ENCODE results near the gene DDX51. TPM values are rescaled to one million over a fixed set of nuclear protein-coding genes. Genes with fewer than 3 reads are reported as not detected.
A peak's percentile ranks its signal among the peaks of the same experiment; 100 is the strongest.

Gene DDX51
- total and polyA plus RNA-seq, 2 of the 4 experiments (the other 2 are of a cell fraction) = 3.8 to 14.5 TPM

GRCh38 chr12:132140918-132141841, 2.9 kb downstream of the DDX51 start (continued):
- no peak for TF ChIP-seq RAD21 (IDR thresholded peaks at IDR 0.05; ENCODE audit: low read length)

DNA sequence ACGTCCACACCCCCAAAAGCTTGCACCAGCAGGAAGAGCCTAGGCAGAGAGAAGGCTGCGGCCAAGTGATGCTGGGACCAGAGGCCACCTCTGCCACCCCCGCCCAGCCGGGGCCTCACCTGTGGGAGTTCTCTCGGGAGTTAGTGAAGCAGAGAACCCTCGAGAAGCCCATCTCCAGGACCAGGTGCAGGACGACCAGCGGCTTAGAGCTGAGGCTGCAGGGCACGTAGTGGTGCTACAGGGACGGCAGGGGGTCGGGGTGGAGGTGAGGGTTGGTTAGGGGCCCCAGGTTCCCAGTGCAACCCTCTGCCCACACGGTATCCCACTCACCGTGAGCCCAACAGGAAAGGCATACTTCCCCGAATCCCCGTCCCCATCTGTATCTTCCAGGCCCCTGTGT, 3.6 kb downstream of the DDX51 start:
- Histone ChIP-seq H3K79me1 (ENCODE audit: low read depth in 1 of 2, low read length in 2 of 2) (peaks cover 5 to 26% of the 10 kb centered on the region in 2 experiments), H3K36me3 (ENCODE audit: control insufficient read depth, insufficient read depth, low read length) (peaks cover 44% of the 10 kb centered on the region), H3K27ac (ENCODE audit: insufficient read depth, low read length) (no peak overlapping the region), H2AFZ (replicated peaks; ENCODE audit: low read length, poor library complexity) (no peak overlapping the region), H2AK9ac (replicated peaks; ENCODE audit: low read depth, low read length, poor library complexity) (peak overlapping the region; percentile 12), H2BK20ac (ENCODE audit: low read depth, low read length) (no peak overlapping the region), H2BK120ac (ENCODE audit: low read depth, low read length) (no peak overlapping the region), H3K27me3 (ENCODE audit: control insufficient read depth, insufficient read depth, low read length) (no peaks in the 10 kb centered on the region), H3K14ac (replicated peaks; ENCODE audit: low read depth, low read length) (no peak overlapping the region), H3K4me2 (ENCODE audit: low read depth, low read length) (no peak overlapping the region), H3K9me3 (ENCODE audit: control insufficient read depth, insufficient read depth, low read length) (no peaks in the 10 kb centered on the region), H3K4me1 (ENCODE audit: control insufficient read depth, insufficient read depth, low read length) (peaks cover 8% of the 10 kb centered on the region), H2BK15ac (ENCODE audit: low read depth, low read length) (no peak overlapping the region), H4K5ac (ENCODE audit: low read depth, low read length) (no peak overlapping the region), H2BK5ac (ENCODE audit: low read depth, low read length, poor library complexity, severe bottlenecking) (no peak overlapping the region), H3K4ac (ENCODE audit: low read depth, low read length) (no peak overlapping the region), H3K23ac (ENCODE audit: low read depth, low read length) (no peak overlapping the region), H3K4me3 (ENCODE audit: insufficient read depth, low read depth, low read length) (no peak overlapping the region), H2AK5ac (ENCODE audit: low read depth, low read length) (no peak overlapping the region), H3K56ac (ENCODE audit: extremely low read depth, insufficient read depth, low read length) (no peak overlapping the region), H4K8ac (ENCODE audit: low read depth in 2 of 2, low read length in 2 of 2) (no peak overlapping the region), H3K18ac (ENCODE audit: low read depth, low read length) (no peak overlapping the region), H3K9me1 (ENCODE audit: insufficient read depth, low read length) (0 out of 2 replicates have a peak, but pooled peaks cover 3% of the 10 kb centered on the region), H3K9ac (ENCODE audit: low read depth, low read length) (no peak overlapping the region), H4K20me1 (ENCODE audit: insufficient read depth, low read length) (peaks cover 5% of the 10 kb centered on the region; the same call in 1 of the 2 replicates), H4K91ac (ENCODE audit: insufficient read depth, low read depth, low read length) (no peak overlapping the region)
- CTCF ChIA-PET = no interaction called here
- no peak for ATAC-seq (ENCODE audit: low read depth)
- in situ Hi-C loops (cut with MboI; ENCODE audit: low sequenced_read_pairs) = no loop called here
- dilution Hi-C loops (cut with HindIII; ENCODE audit: low sequenced_read_pairs, unreplicated experiment) = no loop called here
- 79% methylated on average over 8 of the region's 15 CpGs; no CpG with 5 or more reads in 1 of the 2 experiments for WGBS, 2 experiments (ENCODE audit: extremely low coverage in 2 of 2, insufficient read length in 1 of 2)
- POLR2A ChIA-PET (ENCODE audit: unreplicated experiment) = no interaction called here
- intact Hi-C loops (cut with micrococcal nuclease) = no loop called here
- BruUV-seq (replicated peaks) = no TSS peak
- DNase-seq = no peak
- TF ChIP-seq MAFK (IDR thresholded peaks at IDR 0.05; ENCODE audit: low read depth, low read length) (no peak), CEBPB (IDR thresholded peaks at IDR 0.05; ENCODE audit: low read depth, low read length) (no peak), SMC3 (IDR thresholded peaks at IDR 0.05; ENCODE audit: low read depth, low read length) (no peak), ELK1 (IDR thresholded peaks at IDR 0.05; ENCODE audit: borderline replicate concordance, low read depth, low read length) (no peak), RAD21 (IDR thresholded peaks at IDR 0.05; ENCODE audit: low read length) (no peak), RFX5 (IDR thresholded peaks at IDR 0.05; ENCODE audit: low read depth, low read length) (no peak), FOS (IDR thresholded peaks at IDR 0.05; ENCODE audit: low read depth, low read length) (no peak), MAZ (IDR thresholded peaks at IDR 0.05; ENCODE audit: borderline replicate concordance, low read depth, low read length) (no peak), MXI1 (IDR thresholded peaks at IDR 0.05; ENCODE audit: borderline replicate concordance, low read depth, low read length) (no peak), RCOR1 (IDR thresholded peaks at IDR 0.05; ENCODE audit: insufficient replicate concordance, low read length) (no peak), CHD1 (IDR thresholded peaks at IDR 0.05; ENCODE audit: low read depth, low read length) (no peak), BHLHE40 (IDR thresholded peaks at IDR 0.05; ENCODE audit: low read depth, low read length) (no peak), NFE2L2 (IDR thresholded peaks at IDR 0.05; ENCODE audit: low read depth, low read length) (no peak)
- TF ChIP-seq, protein P1, sequence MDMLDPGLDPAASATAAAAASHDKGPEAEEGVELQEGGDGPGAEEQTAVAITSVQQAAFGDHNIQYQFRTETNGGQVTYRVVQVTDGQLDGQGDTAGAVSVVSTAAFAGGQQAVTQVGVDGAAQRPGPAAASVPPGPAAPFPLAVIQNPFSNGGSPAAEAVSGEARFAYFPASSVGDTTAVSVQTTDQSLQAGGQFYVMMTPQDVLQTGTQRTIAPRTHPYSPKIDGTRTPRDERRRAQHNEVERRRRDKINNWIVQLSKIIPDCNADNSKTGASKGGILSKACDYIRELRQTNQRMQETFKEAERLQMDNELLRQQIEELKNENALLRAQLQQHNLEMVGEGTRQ (IDR thresholded peaks at IDR 0.05; ENCODE audit: low read depth, low read length) = no peak
